Ishikawa (cell line): ENCODE data around the gene BEND6.

Source experiments
- CEBPB ChIP-seq: IDR thresholded peaks from 2 replicates; pipeline ENCODE4 v1.6.1; 2012
- EGR1 ChIP-seq: IDR thresholded peaks from 2 replicates; pipeline ENCODE4 v1.6.1; 2012
- FOXM1 ChIP-seq: IDR thresholded peaks from 2 replicates; pipeline ENCODE4 v1.6.1; 2012; ENCODE audit warnings: low read depth, borderline replicate concordance
- NFIC ChIP-seq: IDR thresholded peaks from 2 replicates; pipeline ENCODE4 v1.6.1; 2012
- RAD21 ChIP-seq: IDR thresholded peaks from 2 replicates; pipeline ENCODE4 v1.6.1; 2012; ENCODE audit warnings: low read depth
- TAF1 ChIP-seq: IDR thresholded peaks from 2 replicates; pipeline ENCODE4 v1.6.1; 2012; ENCODE audit warnings: low read depth, mild to moderate bottlenecking
- TEAD4 ChIP-seq: IDR thresholded peaks from 2 replicates; pipeline ENCODE4 v1.6.1; 2012
- USF1 ChIP-seq: IDR thresholded peaks from 2 replicates; pipeline ENCODE4 v1.6.1; 2012
- YY1 ChIP-seq: IDR thresholded peaks from 2 replicates; pipeline ENCODE4 v1.6.1; 2012; ENCODE audit warnings: low read depth
- TF ChIP-seq, protein P1 (sequence below): IDR thresholded peaks from 2 replicates; pipeline ENCODE4 v1.6.1; 2012
- TF ChIP-seq, protein P2 (sequence below): IDR thresholded peaks from 2 replicates; pipeline ENCODE4 v1.6.1; 2012; ENCODE audit warnings: low read depth, mild to moderate bottlenecking

GRCh38 chr6:56951049-56951831 lies 3.7 kb upstream of the BEND6 start:
- no peak for TF ChIP-seq TAF1
- TF ChIP-seq TEAD4, result no peak
- no peak for TF ChIP-seq NFIC
- TF ChIP-seq FOXM1, result no peak
- TF ChIP-seq YY1, result no peak
- no peak for TF ChIP-seq EGR1
- TF ChIP-seq CEBPB, result no peak
- TF ChIP-seq, protein P1, sequence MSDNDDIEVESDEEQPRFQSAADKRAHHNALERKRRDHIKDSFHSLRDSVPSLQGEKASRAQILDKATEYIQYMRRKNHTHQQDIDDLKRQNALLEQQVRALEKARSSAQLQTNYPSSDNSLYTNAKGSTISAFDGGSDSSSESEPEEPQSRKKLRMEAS, result no peak
- TF ChIP-seq USF1, result no peak
- TF ChIP-seq, protein P2, sequence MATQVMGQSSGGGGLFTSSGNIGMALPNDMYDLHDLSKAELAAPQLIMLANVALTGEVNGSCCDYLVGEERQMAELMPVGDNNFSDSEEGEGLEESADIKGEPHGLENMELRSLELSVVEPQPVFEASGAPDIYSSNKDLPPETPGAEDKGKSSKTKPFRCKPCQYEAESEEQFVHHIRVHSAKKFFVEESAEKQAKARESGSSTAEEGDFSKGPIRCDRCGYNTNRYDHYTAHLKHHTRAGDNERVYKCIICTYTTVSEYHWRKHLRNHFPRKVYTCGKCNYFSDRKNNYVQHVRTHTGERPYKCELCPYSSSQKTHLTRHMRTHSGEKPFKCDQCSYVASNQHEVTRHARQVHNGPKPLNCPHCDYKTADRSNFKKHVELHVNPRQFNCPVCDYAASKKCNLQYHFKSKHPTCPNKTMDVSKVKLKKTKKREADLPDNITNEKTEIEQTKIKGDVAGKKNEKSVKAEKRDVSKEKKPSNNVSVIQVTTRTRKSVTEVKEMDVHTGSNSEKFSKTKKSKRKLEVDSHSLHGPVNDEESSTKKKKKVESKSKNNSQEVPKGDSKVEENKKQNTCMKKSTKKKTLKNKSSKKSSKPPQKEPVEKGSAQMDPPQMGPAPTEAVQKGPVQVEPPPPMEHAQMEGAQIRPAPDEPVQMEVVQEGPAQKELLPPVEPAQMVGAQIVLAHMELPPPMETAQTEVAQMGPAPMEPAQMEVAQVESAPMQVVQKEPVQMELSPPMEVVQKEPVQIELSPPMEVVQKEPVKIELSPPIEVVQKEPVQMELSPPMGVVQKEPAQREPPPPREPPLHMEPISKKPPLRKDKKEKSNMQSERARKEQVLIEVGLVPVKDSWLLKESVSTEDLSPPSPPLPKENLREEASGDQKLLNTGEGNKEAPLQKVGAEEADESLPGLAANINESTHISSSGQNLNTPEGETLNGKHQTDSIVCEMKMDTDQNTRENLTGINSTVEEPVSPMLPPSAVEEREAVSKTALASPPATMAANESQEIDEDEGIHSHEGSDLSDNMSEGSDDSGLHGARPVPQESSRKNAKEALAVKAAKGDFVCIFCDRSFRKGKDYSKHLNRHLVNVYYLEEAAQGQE, result no peak
- TF ChIP-seq RAD21, result no peak
